Kidney (tissue), 14 donors: ENCODE data around the gene MORN4. TPM values are rescaled to one million over a fixed set of nuclear protein-coding genes. Genes with fewer than 3 reads are reported as not detected.
"Not testable (repeated sequence)": the region's sequence is repeated elsewhere in the genome, so short reads cannot be mapped to it uniquely, and the experiment has no call there.

ENCODE experiments used
- DNase-seq, 5 donors: peaks; one replicate each; pipeline ENCODE4 v3.0.0-alpha.2; 2013 to 2020
- FAIRE-seq: peaks from 2 replicates; lab custom pipeline; 2012; peaks lifted over from hg19 to GRCh38; lab: Jason Lieb, UNC
- H3K27ac ChIP-seq, 2 donors: one replicate each; pipeline ENCODE4 v1.7.0; 2013; ENCODE audit warnings: low read depth in 2 of 2, low read length in 2 of 2, inconsistent platforms in 1 of 2
- H3K27me3 ChIP-seq: one replicate; pipeline ENCODE4 v1.7.1; 2013; ENCODE audit warnings: low read length, inconsistent platforms; ENCODE audit not compliant: control insufficient read depth, insufficient read depth
- H3K36me3 ChIP-seq, 3 donors: one replicate each; pipeline versions ENCODE4 v1.7.0 to v1.7.1; 2013; ENCODE audit warnings: low read length in 3 of 3, control low read depth in 1 of 3, inconsistent platforms in 1 of 3; ENCODE audit not compliant: insufficient read depth in 3 of 3, control insufficient read depth in 2 of 3
- H3K4me1 ChIP-seq, 3 donors: one replicate each; pipeline versions ENCODE4 v1.7.0 to v1.7.1; 2013; ENCODE audit warnings: low read length in 3 of 3, inconsistent platforms in 1 of 3, low read depth in 1 of 3; ENCODE audit not compliant: control insufficient read depth in 2 of 3, insufficient read depth in 2 of 3
- H3K4me3 ChIP-seq, 3 donors: one replicate each; pipeline versions ENCODE4 v1.7.0 to v1.8.1; 2013; ENCODE audit warnings: low read length in 3 of 3, control low read depth in 1 of 3, inconsistent platforms in 1 of 3
- H3K9ac ChIP-seq, 3 donors: one replicate each; pipeline versions ENCODE4 v1.7.0 to v1.7.1; 2013; ENCODE audit warnings: low read length in 3 of 3, control low read depth in 1 of 3, inconsistent platforms in 1 of 3
- H3K9me3 ChIP-seq, 3 donors: one replicate each; pipeline versions ENCODE4 v1.7.0 to v1.7.1; 2013; ENCODE audit warnings: low read length in 3 of 3, control low read depth in 1 of 3, inconsistent platforms in 1 of 3; ENCODE audit not compliant: control insufficient read depth in 2 of 3, insufficient read depth in 1 of 3
- CTCF ChIP-seq: IDR thresholded peaks from 3 replicates; pipeline ENCODE4 v1.5.1; 2012; ENCODE audit warnings: mild to moderate bottlenecking, moderate library complexity, borderline replicate concordance; ENCODE audit not compliant: insufficient read depth; ENCODE audit errors: extremely low read depth
- intact Hi-C: fragments of 100-400 bp; cut with DNase I; formaldehyde crosslinking; loops from one replicate; pipeline ENCODE4 v1.11.1; 2022
- polyA plus RNA-seq: library from polyadenylated mRNA; stranded (reverse); fragments of 350-450 nt; fragmentation: Illumina TruSeq; extraction: RNeasy Lipid Tissue Mini Kit (QIAGEN cat#74804); gene quantifications from one replicate; pipeline ENCODE4 v1.2.3, GENCODE V29; 2014; ENCODE audit warnings: low read depth, low replicate concordance; ENCODE audit not compliant: insufficient read depth
- total RNA-seq: library from RNA; stranded (reverse); fragmentation: NEBNext Ultra II Directional; extraction: Animal tissue kit (Norgen Biotek cat#: 25700); gene quantifications from one replicate; pipeline ENCODE4 v1.2.1, GENCODE V29; 2021
- donor health status: control.
- donor health status: control.
- donor health status: control.
- donor health status: control.
- donor health status: control.
- donor health status: DM: yes; HTN: yes; CAD: no.
- donor health status: Normal renal cell carcinoma (clear cell type).

MORN4 gene
- total and polyA plus RNA-seq, 2 donors from 2014 or later, result 9.1 to 21.2 TPM

- Histone ChIP-seq H3K4me1 (peaks cover 0 to 16% (median 12%) of the 10 kb centered on the region in 3 donors), H3K36me3 (no peaks in the 10 kb centered on the region), H3K4me3 (no peak overlapping the region), H3K27me3 (no peaks in the 10 kb centered on the region), H3K27ac (no peak overlapping the region), H3K9ac (no peak overlapping the region), H3K9me3 (no peaks in the 10 kb centered on the region)
- no peak for FAIRE-seq
- TF ChIP-seq CTCF, result no peak
- intact Hi-C loops, result no loop called here
- DNase-seq, result no peak
These were observed 55.6 kb downstream of the MORN4 start for GRCh38 chr10:97577701-97578100.

GRCh38 chr10:97576487-97576886, 56.8 kb downstream of the MORN4 start:
- intact Hi-C loops, H3K36me3 ChIP-seq, H3K9me3 ChIP-seq, H3K9ac ChIP-seq, H3K27me3 ChIP-seq, DNase-seq, H3K27ac ChIP-seq, H3K4me3 ChIP-seq, FAIRE-seq: not testable (repeated sequence)
- H3K4me1 ChIP-seq, result peaks cover 0 to 23% (median 17%) of the 10 kb centered on the region in 3 donors

GRCh38 chr10:97575127-97575668, 58.1 kb downstream of the MORN4 start:
- H3K27ac ChIP-seq, result peak overlapping the region in 1 of 2 donors; percentile 54

More at GRCh38 chr10:97575127-97575668, 58.1 kb downstream of the MORN4 start:
- Histone ChIP-seq H3K4me1 (peaks cover 0 to 19% (median 14%) of the 10 kb centered on the region in 3 donors), H3K36me3 (no peaks in the 10 kb centered on the region), H3K4me3 (no peak overlapping the region), H3K9me3 (no peaks in the 10 kb centered on the region), H3K27me3 (no peaks in the 10 kb centered on the region), H3K9ac (no peak overlapping the region)
- DNase-seq (no peak), FAIRE-seq (no peak)
- intact Hi-C loops, result no loop called here
- no peak for TF ChIP-seq CTCF
